Rectal smooth muscle tissue (tissue), 1 donor: Measurements from ENCODE around the gene KCNB1.
"Not testable (repeated sequence)": the region's sequence is repeated elsewhere in the genome, so short reads cannot be mapped to it uniquely, and the experiment has no call there.

Source experiments
- H3K27ac ChIP-seq: one replicate; pipeline ENCODE4 v1.7.0; 2013; ENCODE audit warnings: low read depth, low read length, inconsistent platforms
- H3K27me3 ChIP-seq: one replicate; pipeline ENCODE4 v1.7.0; 2013; ENCODE audit warnings: low read length; ENCODE audit not compliant: control insufficient read depth, insufficient read depth
- H3K36me3 ChIP-seq: one replicate; pipeline ENCODE4 v1.7.0; 2013; ENCODE audit warnings: low read length; ENCODE audit not compliant: control insufficient read depth, insufficient read depth
- H3K4me1 ChIP-seq: one replicate; pipeline ENCODE4 v1.7.0; 2013; ENCODE audit warnings: low read length; ENCODE audit not compliant: control insufficient read depth, insufficient read depth
- H3K4me3 ChIP-seq: one replicate; pipeline ENCODE4 v1.7.0; 2013; ENCODE audit warnings: low read length
- H3K9ac ChIP-seq: one replicate; pipeline ENCODE4 v1.7.0; 2013; ENCODE audit warnings: low read length

Gene KCNB1

DNA sequence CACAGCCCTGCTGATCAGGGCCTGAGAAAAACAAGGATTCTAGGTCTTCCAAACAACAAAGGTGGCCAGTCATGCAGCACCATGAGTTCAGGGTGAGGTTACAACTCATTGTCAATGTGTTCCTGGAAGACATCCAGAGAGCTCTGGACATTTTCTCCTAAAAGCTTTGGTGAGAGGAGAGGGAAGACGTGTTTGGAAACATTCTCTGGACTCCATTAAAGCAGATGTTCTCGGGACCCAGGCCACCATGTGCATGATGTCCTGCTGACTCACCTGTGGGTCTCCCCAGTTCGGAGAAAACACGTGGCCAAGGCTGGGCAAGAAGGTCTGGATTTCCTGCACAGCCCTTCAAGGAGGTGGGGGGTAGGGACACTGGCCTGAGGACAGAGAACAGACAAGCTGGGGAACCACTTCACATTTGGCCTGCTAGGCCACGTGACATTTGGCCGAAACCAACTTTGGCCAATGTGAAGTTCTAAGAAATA is 61.6 kb downstream of the KCNB1 start:
- Histone ChIP-seq H3K9ac (no peak overlapping the region), H3K27ac (peak overlapping the region; percentile 82), H3K4me3 (no peak overlapping the region), H3K4me1 (peaks cover 53% of the 10 kb centered on the region), H3K27me3 (no peaks in the 10 kb centered on the region), H3K36me3 (no peaks in the 10 kb centered on the region)

GRCh38 chr20:49420292-49420691 is 62.2 kb downstream of the KCNB1 start:
- Histone ChIP-seq H3K27ac (peak overlapping the region; percentile 82), H3K9ac (no peak overlapping the region), H3K36me3 (no peaks in the 10 kb centered on the region), H3K27me3 (no peaks in the 10 kb centered on the region), H3K4me1 (peaks cover 56% of the 10 kb centered on the region), H3K4me3 (no peak overlapping the region)

DNA sequence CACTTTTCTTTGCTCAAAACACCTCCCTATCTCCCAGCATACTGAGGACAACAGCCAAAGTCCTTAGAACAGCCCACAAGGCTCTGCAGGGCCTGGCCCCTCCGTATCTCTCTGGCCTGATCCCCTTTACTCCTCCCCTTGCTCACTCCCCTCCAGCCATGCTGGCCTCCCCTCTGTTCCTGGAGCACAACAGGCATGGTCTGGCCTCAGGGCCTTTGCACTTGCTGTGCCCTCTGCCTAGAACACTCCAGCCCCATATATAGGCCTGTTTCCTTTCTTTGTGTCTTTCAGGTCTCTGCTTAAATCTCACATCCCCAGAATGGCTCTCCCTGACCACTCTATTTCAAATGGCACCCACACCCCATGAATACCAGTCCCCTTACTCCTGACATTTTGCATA is 62.7 kb downstream of the KCNB1 start:
- Histone ChIP-seq H3K27me3 (no peaks in the 10 kb centered on the region), H3K27ac (peak overlapping the region; percentile 82), H3K4me3 (no peak overlapping the region), H3K9ac (no peak overlapping the region), H3K36me3 (no peaks in the 10 kb centered on the region), H3K4me1 (peaks cover 57% of the 10 kb centered on the region)

GRCh38 chr20:49418809-49419208 is 63.7 kb downstream of the KCNB1 start:
- Histone ChIP-seq H3K27me3 (no peaks in the 10 kb centered on the region), H3K9ac (no peak overlapping the region), H3K27ac (peak overlapping the region; percentile 82), H3K36me3 (no peaks in the 10 kb centered on the region), H3K4me3 (no peak overlapping the region), H3K4me1 (peaks cover 64% of the 10 kb centered on the region)

DNA sequence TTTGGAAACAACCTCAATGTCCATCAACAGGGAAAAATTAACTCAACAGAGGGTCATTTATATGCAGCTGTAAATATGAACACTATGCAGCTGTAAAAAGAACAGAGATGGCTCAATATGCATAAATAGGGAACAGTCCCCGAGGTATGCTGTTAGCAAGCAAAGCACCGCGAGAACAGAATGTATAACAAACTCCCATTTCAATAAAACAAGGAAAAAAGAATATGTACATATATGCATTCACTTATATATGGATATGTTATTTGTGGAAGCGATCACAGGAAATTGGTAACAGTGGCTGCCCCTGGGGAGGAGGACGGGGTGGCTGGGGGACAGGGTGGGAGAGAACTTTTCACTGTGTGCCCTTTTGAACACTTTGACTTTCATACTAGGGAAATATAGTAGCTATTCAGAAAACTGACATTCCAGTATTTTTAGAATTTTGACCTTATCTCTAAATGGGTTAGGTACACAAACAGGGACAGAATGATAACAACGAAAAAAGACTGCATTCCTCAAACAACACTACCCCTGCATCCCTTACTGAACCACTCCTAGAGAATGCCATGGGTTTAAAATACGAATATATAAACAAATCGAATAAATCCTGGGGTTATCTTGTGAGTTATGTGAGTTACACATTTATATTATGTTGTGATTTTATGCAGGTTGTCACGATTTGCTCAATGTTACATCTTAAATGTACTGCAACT is 64.5 kb downstream of the KCNB1 start:
- peak overlapping the region; percentile 82 for H3K27ac ChIP-seq
- H3K36me3 ChIP-seq, result no peaks in the 10 kb centered on the region
- peaks cover 68% of the 10 kb centered on the region for H3K4me1 ChIP-seq
- H3K27me3 ChIP-seq, result no peaks in the 10 kb centered on the region
- H3K4me3 ChIP-seq, result no peak overlapping the region
- H3K9ac ChIP-seq, result no peak overlapping the region

GRCh38 chr20:49415668-49416044 is 66.8 kb downstream of the KCNB1 start:
- Histone ChIP-seq H3K4me1 (peaks cover 72% of the 10 kb centered on the region), H3K27ac (peak overlapping the region; percentile 94), H3K36me3 (no peaks in the 10 kb centered on the region), H3K4me3 (no peak overlapping the region), H3K9ac (no peak overlapping the region), H3K27me3 (no peaks in the 10 kb centered on the region)

DNA sequence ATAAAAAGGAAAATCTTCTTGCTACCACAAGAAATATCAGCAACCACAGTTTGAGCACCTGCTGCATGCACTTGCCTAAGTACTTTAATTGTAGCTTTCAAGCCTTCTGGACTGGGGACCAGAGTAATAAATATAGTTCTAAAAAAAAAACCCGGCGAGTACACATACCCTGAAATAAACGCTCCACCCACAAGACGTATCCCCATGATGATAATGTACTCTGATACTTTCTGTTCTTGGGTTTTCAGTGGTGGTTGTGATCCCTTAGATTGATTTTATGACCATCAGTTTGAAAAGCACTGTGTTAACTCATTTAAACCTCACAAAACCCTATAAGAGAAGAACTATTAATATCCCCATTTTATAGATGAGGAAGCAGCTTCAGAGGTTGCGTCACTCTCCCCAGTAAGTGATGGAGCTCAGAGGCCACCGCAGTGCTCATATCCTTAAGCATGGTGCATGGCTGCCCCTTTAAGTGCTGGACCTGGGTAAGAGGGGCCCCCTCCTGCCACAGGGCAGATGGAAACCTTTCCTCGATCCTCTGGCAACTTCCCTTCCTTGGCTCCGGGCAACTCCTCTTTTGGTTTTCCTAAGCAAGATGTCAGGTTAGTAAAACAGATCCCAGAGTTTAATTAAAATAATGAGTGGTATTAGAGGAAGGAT is 67.3 kb downstream of the KCNB1 start:
- Histone ChIP-seq H3K27me3 (no peaks in the 10 kb centered on the region), H3K36me3 (no peaks in the 10 kb centered on the region), H3K27ac (peak overlapping the region; percentile 94), H3K4me1 (peaks cover 71% of the 10 kb centered on the region), H3K4me3 (peak overlapping the region; percentile 35), H3K9ac (no peak overlapping the region)

- peaks cover 69% of the 10 kb centered on the region for H3K4me1 ChIP-seq
- no peak overlapping the region for H3K4me3 ChIP-seq
- H3K27ac ChIP-seq, result peak overlapping the region; percentile 94
- no peaks in the 10 kb centered on the region for H3K27me3 ChIP-seq
- no peaks in the 10 kb centered on the region for H3K36me3 ChIP-seq
- H3K9ac ChIP-seq, result no peak overlapping the region
Observed at GRCh38 chr20:49413677-49414076, 68.8 kb downstream of the KCNB1 start.

DNA sequence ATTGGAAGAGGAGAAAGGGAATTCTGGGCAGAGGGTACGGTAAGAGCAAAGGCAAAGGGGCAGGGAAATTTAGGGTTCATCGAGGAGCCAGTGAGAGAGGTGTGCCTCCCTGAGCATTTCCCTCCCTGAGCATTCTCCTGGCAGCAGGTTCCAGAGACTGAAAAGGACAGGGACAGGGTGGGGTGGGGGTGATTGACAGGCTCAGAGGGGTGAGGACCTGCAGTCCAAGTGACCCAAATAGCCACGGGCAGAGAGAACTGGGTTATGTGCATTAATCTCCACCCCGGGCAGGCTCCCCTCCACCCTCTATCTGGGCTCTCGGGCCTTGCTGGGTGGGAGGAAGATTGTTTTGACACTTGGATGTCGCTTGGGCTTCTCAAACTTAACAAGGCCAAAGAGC is 69.5 kb downstream of the KCNB1 start:
- H3K27ac ChIP-seq, result peak overlapping the region; percentile 94
- no peaks in the 10 kb centered on the region for H3K36me3 ChIP-seq
- H3K4me1 ChIP-seq, result peaks cover 67% of the 10 kb centered on the region
- no peak overlapping the region for H3K4me3 ChIP-seq
- H3K27me3 ChIP-seq, result no peaks in the 10 kb centered on the region
- H3K9ac ChIP-seq, result no peak overlapping the region

GRCh38 chr20:49412254-49412653 is 70.2 kb downstream of the KCNB1 start:
- Histone ChIP-seq H3K27me3 (no peaks in the 10 kb centered on the region), H3K4me3 (no peak overlapping the region), H3K36me3 (no peaks in the 10 kb centered on the region), H3K4me1 (peaks cover 60% of the 10 kb centered on the region), H3K9ac (no peak overlapping the region), H3K27ac (peak overlapping the region; percentile 94)

DNA sequence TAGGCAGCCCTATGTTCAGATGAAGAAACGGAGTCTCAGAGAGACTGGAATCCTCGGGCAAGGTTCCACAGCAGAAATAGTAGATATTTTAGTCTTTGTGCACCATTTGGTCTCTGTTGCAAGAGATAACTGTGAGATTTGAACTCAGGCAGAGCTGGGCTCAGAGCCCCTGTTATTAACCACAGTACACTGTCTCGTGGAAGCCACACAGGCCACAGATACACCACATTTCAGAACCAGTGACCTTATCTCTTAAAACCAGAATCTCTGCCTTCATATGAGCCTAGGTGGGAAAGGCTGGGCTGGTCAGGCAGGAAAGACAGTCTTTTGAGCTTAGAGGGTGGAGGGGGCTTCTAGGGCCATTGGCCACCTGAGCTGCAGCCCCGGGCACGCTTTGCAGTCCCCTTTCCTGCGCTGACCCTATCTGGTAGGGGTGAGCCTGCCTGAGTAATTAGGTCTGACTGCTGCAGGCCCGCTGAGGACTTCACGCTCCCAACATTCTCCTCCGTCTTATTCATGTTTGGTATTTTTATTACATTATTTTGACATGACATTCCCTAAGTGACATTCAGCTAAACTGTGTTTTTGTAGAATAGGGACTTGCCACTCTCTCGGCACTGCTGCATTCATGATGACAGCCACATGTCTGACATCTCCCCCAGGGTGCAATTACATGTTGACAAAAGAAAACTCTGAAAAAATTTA is 71.1 kb downstream of the KCNB1 start:
- peaks cover 52% of the 10 kb centered on the region for H3K4me1 ChIP-seq
- H3K4me3 ChIP-seq, result no peak overlapping the region
- H3K27me3 ChIP-seq, result no peaks in the 10 kb centered on the region
- H3K27ac ChIP-seq, result peak overlapping the region; percentile 22
- H3K9ac ChIP-seq, result no peak overlapping the region
- no peaks in the 10 kb centered on the region for H3K36me3 ChIP-seq

GRCh38 chr20:49409975-49410621 is 72.4 kb downstream of the KCNB1 start:
- Histone ChIP-seq H3K27ac (peak overlapping the region; percentile 22), H3K4me1 (peaks cover 46% of the 10 kb centered on the region)

More at GRCh38 chr20:49409975-49410621, 72.4 kb downstream of the KCNB1 start:
- not testable (repeated sequence) for H3K27me3 ChIP-seq, H3K36me3 ChIP-seq, H3K9ac ChIP-seq, H3K4me3 ChIP-seq
